Tibial nerve (tissue), 3 donors: Measurements from ENCODE around the gene CYYR1.

Experiments used
- POLR2A ChIP-seq, 2 donors: fragments of 450-650 bp; IDR thresholded peaks; one replicate each; pipeline ENCODE4 v1.6.1; 2017; ENCODE audit warnings: antibody characterized with exemption in 2 of 2, mild to moderate bottlenecking in 2 of 2, moderate library complexity in 2 of 2
- TF ChIP-seq, protein P1 (sequence below), 5 experiments: fragments of 200-600 bp in 3 of 5; fragments of 450-650 bp in 2 of 5; sonication (generic) in 3 of 5; IDR thresholded peaks; one replicate each; pipeline ENCODE4 v1.5.1; 2016 to 2019; ENCODE audit warnings: antibody characterized with exemption in 5 of 5, mild to moderate bottlenecking in 3 of 5, moderate library complexity in 2 of 5

DNA sequence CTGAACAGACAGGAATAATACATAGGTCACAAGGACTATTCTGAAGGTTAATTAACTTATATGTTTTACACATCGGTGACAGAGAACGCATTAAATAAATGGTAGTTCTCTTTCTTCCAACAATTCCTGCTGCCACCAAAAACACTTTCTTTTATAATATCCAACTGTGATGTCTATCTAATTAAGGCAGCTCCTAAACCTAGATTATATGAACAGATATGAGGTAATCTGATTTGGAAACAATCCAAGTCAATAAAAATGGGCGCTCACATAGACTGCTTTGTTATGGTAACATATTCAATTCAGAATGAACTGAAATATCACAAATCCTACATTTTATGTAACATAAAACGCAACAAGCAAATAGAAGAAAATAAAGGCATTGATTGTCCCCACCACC lies 16.0 kb downstream of the CYYR1 start:
- no peak for TF ChIP-seq POLR2A (IDR thresholded peaks at IDR 0.05)
- TF ChIP-seq, protein P1, sequence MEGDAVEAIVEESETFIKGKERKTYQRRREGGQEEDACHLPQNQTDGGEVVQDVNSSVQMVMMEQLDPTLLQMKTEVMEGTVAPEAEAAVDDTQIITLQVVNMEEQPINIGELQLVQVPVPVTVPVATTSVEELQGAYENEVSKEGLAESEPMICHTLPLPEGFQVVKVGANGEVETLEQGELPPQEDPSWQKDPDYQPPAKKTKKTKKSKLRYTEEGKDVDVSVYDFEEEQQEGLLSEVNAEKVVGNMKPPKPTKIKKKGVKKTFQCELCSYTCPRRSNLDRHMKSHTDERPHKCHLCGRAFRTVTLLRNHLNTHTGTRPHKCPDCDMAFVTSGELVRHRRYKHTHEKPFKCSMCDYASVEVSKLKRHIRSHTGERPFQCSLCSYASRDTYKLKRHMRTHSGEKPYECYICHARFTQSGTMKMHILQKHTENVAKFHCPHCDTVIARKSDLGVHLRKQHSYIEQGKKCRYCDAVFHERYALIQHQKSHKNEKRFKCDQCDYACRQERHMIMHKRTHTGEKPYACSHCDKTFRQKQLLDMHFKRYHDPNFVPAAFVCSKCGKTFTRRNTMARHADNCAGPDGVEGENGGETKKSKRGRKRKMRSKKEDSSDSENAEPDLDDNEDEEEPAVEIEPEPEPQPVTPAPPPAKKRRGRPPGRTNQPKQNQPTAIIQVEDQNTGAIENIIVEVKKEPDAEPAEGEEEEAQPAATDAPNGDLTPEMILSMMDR (IDR thresholded peaks at IDR 0.05): no peak
